OCI-LY1 (cell line): Measurements from ENCODE around the gene WNK2.

Source experiments
- H2AFZ ChIP-seq: fragments of 200-600 bp; sonication (generic), shearing (Covaris generic); 2 replicates; pipeline ENCODE4 v1.6.0; 2014; ENCODE audit warnings: antibody characterized with exemption, mild to moderate bottlenecking, low read length
- H3F3A ChIP-seq: fragments of 200-600 bp; sonication (generic), shearing (Covaris generic); 2 replicates; pipeline ENCODE4 v1.6.0; 2014; ENCODE audit warnings: mild to moderate bottlenecking, antibody characterized with exemption, low read length, moderate library complexity; ENCODE audit not compliant: insufficient read depth
- H3K27ac ChIP-seq: fragments of 200-600 bp; sonication (generic); 2 replicates; pipeline ENCODE4 v1.5.1; 2014; ENCODE audit warnings: low read length, mixed run types, mild to moderate bottlenecking, low read depth; ENCODE audit not compliant: poor library complexity, severe bottlenecking
- H3K27me3 ChIP-seq: fragments of 200-600 bp; sonication (generic); 2 replicates; pipeline ENCODE4 v1.6.0; 2014; ENCODE audit warnings: antibody characterized with exemption, mild to moderate bottlenecking, low read length, moderate library complexity; ENCODE audit not compliant: insufficient read depth
- H3K36me3 ChIP-seq: fragments of 200-600 bp; sonication (generic); 2 replicates; pipeline ENCODE4 v1.6.1; 2014; ENCODE audit warnings: mild to moderate bottlenecking, antibody characterized with exemption, low read length, moderate library complexity, mixed read lengths; ENCODE audit not compliant: insufficient read depth
- H3K4me1 ChIP-seq: fragments of 200-600 bp; sonication (generic); 2 replicates; pipeline ENCODE4 v1.5.1; 2014; ENCODE audit warnings: mild to moderate bottlenecking, low read length, moderate library complexity; ENCODE audit not compliant: insufficient read depth, severe bottlenecking
- H3K4me2 ChIP-seq: fragments of 200-600 bp; sonication (generic), shearing (Covaris generic); 2 replicates; pipeline ENCODE4 v1.6.1; 2014; ENCODE audit warnings: low read length
- H3K4me3 ChIP-seq: fragments of 200-600 bp; sonication (generic); 2 replicates; pipeline ENCODE4 v1.5.1; 2014; ENCODE audit warnings: low read length, low read depth, mild to moderate bottlenecking, mixed read lengths; ENCODE audit not compliant: poor library complexity, severe bottlenecking
- H3K79me2 ChIP-seq: fragments of 200-600 bp; shearing (Covaris generic); 2 replicates; pipeline ENCODE4 v1.6.1; 2016; ENCODE audit warnings: mixed run types, low read length, mixed read lengths; ENCODE audit not compliant: insufficient read depth
- H3K9ac ChIP-seq: fragments of 200-600 bp; sonication (generic), shearing (Covaris generic); 2 replicates; pipeline ENCODE4 v1.6.1; 2014; ENCODE audit warnings: mild to moderate bottlenecking, low read length, mixed read lengths
- H3K9me2 ChIP-seq: fragments of 200-600 bp; sonication (generic), shearing (Covaris generic); 2 replicates; pipeline ENCODE4 v1.6.1; 2014; ENCODE audit warnings: low read depth, mild to moderate bottlenecking, low read length, mixed read lengths
- H3K9me3 ChIP-seq: fragments of 200-600 bp; shearing (Covaris generic); 2 replicates; pipeline ENCODE4 v1.6.1; 2014; ENCODE audit warnings: low read length, mixed read lengths
- H4K20me1 ChIP-seq: fragments of 200-600 bp; sonication (generic), shearing (Covaris generic); 2 replicates; pipeline ENCODE4 v1.6.0; 2016; ENCODE audit warnings: mild to moderate bottlenecking, low read length; ENCODE audit not compliant: insufficient read depth
- CTCF ChIP-seq: fragments of 200-600 bp; sonication (generic), shearing (Covaris generic); IDR thresholded peaks from 2 replicates; pipeline ENCODE4 v1.5.1; 2017; ENCODE audit warnings: mild to moderate bottlenecking, antibody characterized with exemption, low read length, moderate library complexity, mixed read lengths
- EZH2 ChIP-seq: fragments of 200-600 bp; sonication (generic), shearing (Covaris generic); IDR thresholded peaks from 2 replicates; pipeline ENCODE4 v1.8.0; 2017; ENCODE audit warnings: borderline replicate concordance, mixed run types, mild to moderate bottlenecking, antibody characterized with exemption, low read length, moderate library complexity, mixed read lengths

The WNK2 gene

DNA sequence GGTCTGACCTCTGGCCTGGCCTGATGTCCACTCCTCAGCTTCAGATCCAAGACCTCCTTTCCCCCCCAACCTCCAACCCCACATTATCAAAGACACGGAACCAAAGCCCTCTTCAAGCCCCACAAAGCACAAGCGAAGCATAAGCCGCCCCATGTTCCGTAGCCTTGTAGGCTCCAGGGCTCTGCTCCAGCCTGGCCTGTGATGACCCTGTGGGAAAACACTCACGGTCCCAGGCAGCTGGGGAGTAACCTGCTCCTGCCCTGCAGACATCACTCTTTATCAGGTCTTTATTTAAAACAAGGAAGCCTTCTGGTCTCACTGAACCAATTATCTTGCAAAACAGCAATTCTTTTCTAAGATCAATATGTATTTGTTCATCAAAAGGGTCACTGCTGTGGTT, 15.4 kb upstream of the WNK2 start:
- no peak overlapping the region for H3K4me3 ChIP-seq
- H3K36me3 ChIP-seq: no peaks in the 10 kb centered on the region
- H3K27ac ChIP-seq: no peak overlapping the region
- H3K9ac ChIP-seq: no peak overlapping the region
- H2AFZ ChIP-seq: no peak overlapping the region
- TF ChIP-seq EZH2 (no peak), CTCF (no peak)
- H4K20me1 ChIP-seq: no peaks in the 10 kb centered on the region
- peaks cover 12% of the 10 kb centered on the region for H3K4me1 ChIP-seq
- H3K9me3 ChIP-seq: no peaks in the 10 kb centered on the region
- no peaks in the 10 kb centered on the region for H3K27me3 ChIP-seq
- H3K4me2 ChIP-seq: no peak overlapping the region
- H3K9me2 ChIP-seq: no peaks in the 10 kb centered on the region
- H3F3A ChIP-seq: no peaks in the 10 kb centered on the region
- H3K79me2 ChIP-seq: no peaks in the 10 kb centered on the region

GRCh38 chr9:93169444-93169843, 14.5 kb upstream of the WNK2 start:
- Histone ChIP-seq H3K4me1 (peaks cover 16% of the 10 kb centered on the region), H4K20me1 (no peaks in the 10 kb centered on the region), H3K9ac (no peak overlapping the region), H3K79me2 (no peaks in the 10 kb centered on the region), H3K9me3 (no peaks in the 10 kb centered on the region), H3K4me3 (no peak overlapping the region), H3K27me3 (no peaks in the 10 kb centered on the region), H3K9me2 (no peaks in the 10 kb centered on the region), H3K4me2 (no peak overlapping the region), H2AFZ (no peak overlapping the region), H3K27ac (no peak overlapping the region), H3K36me3 (no peaks in the 10 kb centered on the region), H3F3A (no peaks in the 10 kb centered on the region)
- TF ChIP-seq EZH2 (no peak), CTCF (no peak)

DNA sequence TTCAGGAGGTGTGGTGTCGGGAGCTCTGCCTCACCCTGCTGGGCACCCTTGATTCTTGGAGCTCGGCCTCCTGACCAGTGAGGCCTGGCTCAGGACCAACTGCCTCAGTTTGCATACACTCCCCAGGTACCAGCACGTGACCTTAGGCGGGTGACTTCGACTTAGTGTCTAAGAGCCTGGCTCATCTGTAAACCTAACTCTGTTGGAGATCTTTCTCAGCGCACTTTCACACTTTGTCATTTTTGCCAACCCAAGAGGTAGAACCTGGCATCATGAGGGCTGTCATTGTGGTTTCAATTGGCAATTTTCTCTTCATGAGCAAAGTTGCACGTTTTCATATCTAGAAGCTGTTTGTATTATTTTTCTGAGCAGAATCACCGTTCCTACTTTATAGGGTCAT, 13.4 kb upstream of the WNK2 start:
- no peak overlapping the region for H3K4me2 ChIP-seq
- H3F3A ChIP-seq: no peaks in the 10 kb centered on the region
- no peak overlapping the region for H3K4me3 ChIP-seq
- H3K9ac ChIP-seq: no peak overlapping the region
- H3K36me3 ChIP-seq: no peaks in the 10 kb centered on the region
- no peaks in the 10 kb centered on the region for H3K9me2 ChIP-seq
- H4K20me1 ChIP-seq: no peaks in the 10 kb centered on the region
- no peaks in the 10 kb centered on the region for H3K9me3 ChIP-seq
- peaks cover 16% of the 10 kb centered on the region for H3K4me1 ChIP-seq
- no peak for TF ChIP-seq EZH2
- TF ChIP-seq CTCF: no peak
- no peaks in the 10 kb centered on the region for H3K27me3 ChIP-seq
- no peaks in the 10 kb centered on the region for H3K79me2 ChIP-seq
- no peak overlapping the region for H3K27ac ChIP-seq
- H2AFZ ChIP-seq: no peak overlapping the region
